ENCODE data around the gene USP37. TPM values are rescaled to one million over a fixed set of nuclear protein-coding genes. Genes with fewer than 3 reads are reported as not detected.

Gene USP37
- polyA plus RNA-seq, 6 donors from 2014 or later, result 3.0 to 19.1 (median 12.3) TPM

Other genes with a start within 250 kb of the USP37 start
- under 1 TPM in 1 of 6 donors, not detected in 5; 0.23 TPM for gene CATIP, start 211.5 kb downstream of the USP37 start, polyA plus RNA-seq (ENCODE audit: low read depth in 6 of 6)
- 1 to 10 TPM in 4 of 6 donors, under 1 TPM in 2; 0.82 to 2.4 (median 1.1) TPM for gene SLC11A1, start 186.1 kb downstream of the USP37 start, polyA plus RNA-seq (ENCODE audit: low read depth in 6 of 6)
- gene CTDSP1, start 168.5 kb downstream of the USP37 start, polyA plus RNA-seq (ENCODE audit: low read depth in 6 of 6), result 10 to 100 TPM in 5 of 6 donors, 1 to 10 TPM in 1; 10.0 to 13.8 (median 11.9) TPM
- under 1 TPM; 0.06 to 0.43 (median 0.23) TPM for gene VIL1, start 149.2 kb downstream of the USP37 start, polyA plus RNA-seq (ENCODE audit: low read depth in 6 of 6)
- gene CNOT9, start 488 bp upstream of the USP37 start, polyA plus RNA-seq (ENCODE audit: low read depth in 6 of 6), result 10 to 100 TPM; 10.9 to 21.9 (median 16.9) TPM
- gene PLCD4, start 39.5 kb upstream of the USP37 start, polyA plus RNA-seq (ENCODE audit: low read depth in 6 of 6), result under 1 TPM in 1 of 6 donors, not detected in 5; 0.21 TPM
- gene ZNF142, start 91.3 kb upstream of the USP37 start, polyA plus RNA-seq (ENCODE audit: low read depth in 6 of 6), result 10 to 100 TPM in 1 of 6 donors, 1 to 10 TPM in 4, not detected in 1; 4.8 to 24.9 (median 5.9) TPM
- 10 to 100 TPM; 16.8 to 30.2 (median 23.0) TPM for gene BCS1L, start 91.3 kb upstream of the USP37 start, polyA plus RNA-seq (ENCODE audit: low read depth in 6 of 6)
- gene RNF25, start 103.7 kb upstream of the USP37 start, polyA plus RNA-seq (ENCODE audit: low read depth in 6 of 6), result 10 to 100 TPM; 16.9 to 30.6 (median 20.0) TPM
- 1 to 10 TPM; 2.0 to 5.9 (median 3.3) TPM for gene STK36, start 103.7 kb upstream of the USP37 start, polyA plus RNA-seq (ENCODE audit: low read depth in 6 of 6)
- 1 to 10 TPM in 5 of 6 donors, not detected in 1; 3.4 to 9.3 (median 6.0) TPM for gene TTLL4, start 142.5 kb upstream of the USP37 start, polyA plus RNA-seq (ENCODE audit: low read depth in 6 of 6)
- under 1 TPM in 5 of 6 donors, not detected in 1; 0.17 to 0.68 (median 0.28) TPM for gene CYP27A1, start 213.8 kb upstream of the USP37 start, polyA plus RNA-seq (ENCODE audit: low read depth in 6 of 6)

Measured in naive B cell (primary cell).